GM18517 (cell line): Measurements from ENCODE around the gene ROBO1.

Experiments used
- ATAC-seq: cut with Tn5 transposase; IDR thresholded peaks from one replicate; pipeline ENCODE4 v1.9.1; 2021; ENCODE audit warnings: mild to moderate bottlenecking, moderate library complexity; ENCODE audit not compliant: unreplicated experiment

Gene ROBO1

DNA sequence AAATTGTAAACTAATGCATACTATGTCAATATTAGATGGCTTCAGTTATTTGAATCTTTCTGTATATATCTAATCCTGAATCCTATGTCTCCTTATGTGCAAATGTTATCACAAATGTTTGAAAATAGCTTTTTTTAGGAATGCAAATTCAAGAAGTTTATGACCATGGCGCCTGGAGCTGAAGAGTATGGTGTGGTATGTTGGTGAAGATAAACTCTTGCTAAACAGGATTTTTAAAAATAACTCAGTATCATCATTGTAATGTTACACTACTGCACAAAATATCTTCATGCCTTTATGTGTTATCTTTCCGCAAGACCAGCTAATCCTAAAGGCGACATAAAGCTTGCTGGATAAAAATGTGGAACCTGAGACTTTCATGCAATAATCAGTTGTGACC lies 382.6 kb downstream of the ROBO1 start:
- no peak for ATAC-seq

DNA sequence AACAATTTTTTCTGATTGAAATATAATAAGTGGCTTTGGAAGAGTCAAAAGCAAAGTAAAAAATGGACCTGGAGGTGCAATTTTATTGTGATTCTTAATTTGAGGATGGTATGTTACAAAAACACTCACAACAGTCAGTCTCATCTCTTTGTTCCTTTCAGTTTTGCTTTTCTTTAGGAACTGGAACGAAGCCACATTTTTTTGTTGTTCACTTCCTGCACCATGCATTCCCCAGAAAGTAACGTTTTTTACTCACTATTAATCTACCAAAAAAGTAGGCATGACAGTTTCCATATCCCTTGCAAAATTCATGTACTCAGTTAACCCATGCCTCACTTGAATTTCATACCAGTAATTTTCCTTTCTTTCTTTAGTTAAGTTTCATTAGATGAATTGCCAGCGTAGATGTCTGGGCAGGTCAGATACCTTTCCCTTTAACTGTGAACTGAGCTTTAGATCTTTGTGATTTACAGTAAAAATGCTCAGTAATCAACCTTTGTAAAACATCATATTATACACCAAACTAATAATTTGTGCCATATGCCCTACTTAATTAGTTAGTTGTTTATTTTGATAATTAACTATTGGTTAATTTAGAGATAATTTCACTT lies 384.3 kb downstream of the ROBO1 start:
- no peak for ATAC-seq

DNA sequence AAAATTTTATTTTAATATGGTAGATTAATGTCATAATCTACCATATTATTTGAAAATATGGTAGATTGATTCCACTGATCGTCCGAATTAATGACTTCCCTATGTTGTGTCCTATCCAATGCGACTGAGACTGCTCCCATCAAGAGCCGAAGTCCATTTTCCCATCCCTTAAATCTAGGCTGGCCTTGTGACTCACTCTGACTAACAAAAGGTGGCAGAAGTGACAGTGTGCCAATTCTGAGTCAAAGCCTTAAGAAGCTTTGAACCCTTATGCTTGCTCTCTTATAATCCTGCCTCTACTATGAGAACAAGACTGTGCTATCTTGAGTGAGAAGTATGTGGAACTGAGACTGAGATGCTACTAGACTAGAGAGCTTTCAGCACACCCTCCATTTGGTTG lies 387.2 kb downstream of the ROBO1 start:
- no peak for ATAC-seq

DNA sequence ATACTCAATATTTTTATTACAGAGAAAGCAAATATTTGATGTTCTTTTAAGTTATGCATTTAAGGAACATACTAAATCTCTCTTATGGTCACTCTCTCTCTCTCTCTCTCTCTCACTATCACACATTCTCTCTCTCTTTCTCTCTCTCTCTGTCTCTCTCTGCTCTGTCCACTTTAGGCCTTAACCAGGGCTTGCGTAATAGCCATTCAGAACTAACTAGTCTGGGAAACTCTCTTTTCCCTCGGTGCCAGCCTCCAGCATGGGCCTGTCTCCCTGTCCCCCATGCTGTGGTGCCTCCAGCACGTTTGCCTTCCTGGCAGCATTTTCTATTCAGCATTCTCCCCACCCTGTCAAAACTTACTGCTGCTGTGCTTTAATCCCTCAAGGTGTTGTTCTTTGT lies 389.7 kb downstream of the ROBO1 start:
- ATAC-seq: no peak

DNA sequence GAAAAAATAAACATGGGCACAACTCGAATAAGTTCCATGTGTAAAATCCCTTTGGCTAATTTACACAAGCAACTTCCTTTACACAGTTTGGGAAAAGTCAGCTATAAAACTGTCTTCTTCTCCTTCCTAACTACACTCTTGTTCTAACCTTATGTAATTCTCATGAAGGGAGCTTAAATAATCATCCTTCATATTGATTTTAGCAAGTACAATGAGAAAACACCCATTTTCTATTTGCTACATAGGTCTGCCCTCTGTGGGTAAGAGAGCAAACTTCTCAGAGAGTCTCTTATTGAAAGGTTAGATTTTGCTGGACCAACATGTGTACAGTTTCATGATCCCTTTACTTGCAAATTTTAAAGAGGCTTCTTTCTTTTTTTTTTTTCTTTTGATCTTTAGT lies 398.5 kb downstream of the ROBO1 start:
- ATAC-seq: no peak

DNA sequence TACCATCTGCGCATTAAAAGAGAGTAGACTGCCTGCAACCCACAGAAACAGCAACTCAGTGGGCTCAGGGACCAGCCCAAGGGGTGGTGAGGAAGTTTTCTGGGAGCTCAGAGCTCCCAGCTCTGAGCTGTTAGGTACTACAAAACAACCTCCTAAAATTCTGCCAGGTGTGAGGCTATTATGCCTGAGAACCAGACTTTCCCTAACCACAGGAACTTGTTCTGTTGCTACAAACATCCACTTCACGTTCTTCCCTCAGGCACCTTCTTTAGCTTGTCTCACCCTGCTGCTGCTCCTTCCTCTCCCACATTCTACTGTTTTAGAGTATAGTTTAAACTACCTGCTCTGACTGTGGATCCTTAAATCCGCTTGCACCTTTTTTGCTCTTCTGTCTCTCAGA lies 399.4 kb downstream of the ROBO1 start:
- no peak for ATAC-seq

DNA sequence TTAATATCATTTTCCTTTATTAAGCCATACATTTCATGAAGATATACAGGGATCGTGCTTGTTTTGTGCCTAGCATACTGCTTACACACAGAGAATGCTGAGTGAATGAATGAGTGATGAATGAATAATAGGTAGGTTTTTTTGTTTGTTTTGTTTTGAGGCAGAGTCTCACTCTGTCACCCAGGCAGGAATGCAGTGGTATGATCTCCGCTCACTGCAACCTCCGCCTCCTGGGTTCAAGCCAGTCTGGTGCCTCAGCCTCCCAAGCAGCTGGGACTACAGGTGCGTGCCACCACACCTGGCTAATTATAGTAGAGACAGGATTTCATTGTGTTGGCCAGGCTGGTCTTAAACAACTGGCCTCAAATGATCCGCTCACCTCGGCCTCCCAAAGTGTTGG lies 400.0 kb downstream of the ROBO1 start:
- ATAC-seq: no peak

DNA sequence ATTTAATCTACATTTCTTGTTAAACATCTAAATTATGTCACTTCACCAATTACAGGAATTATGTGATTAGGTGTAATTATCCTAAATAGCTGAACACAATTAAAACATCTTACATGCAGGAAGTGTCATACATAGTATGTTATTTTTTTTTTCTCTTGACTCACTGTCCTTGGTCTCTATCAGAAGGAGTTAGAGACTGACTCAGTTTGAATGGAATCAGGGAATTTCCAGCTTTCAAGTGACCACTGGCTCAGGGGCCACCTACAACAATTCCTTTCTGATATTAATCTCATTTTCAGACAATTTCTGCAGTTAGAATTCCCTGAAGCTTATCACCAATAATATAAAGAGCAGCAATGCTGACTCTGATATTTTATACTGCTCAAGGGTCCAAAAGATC lies 400.7 kb downstream of the ROBO1 start:
- ATAC-seq: no peak

DNA sequence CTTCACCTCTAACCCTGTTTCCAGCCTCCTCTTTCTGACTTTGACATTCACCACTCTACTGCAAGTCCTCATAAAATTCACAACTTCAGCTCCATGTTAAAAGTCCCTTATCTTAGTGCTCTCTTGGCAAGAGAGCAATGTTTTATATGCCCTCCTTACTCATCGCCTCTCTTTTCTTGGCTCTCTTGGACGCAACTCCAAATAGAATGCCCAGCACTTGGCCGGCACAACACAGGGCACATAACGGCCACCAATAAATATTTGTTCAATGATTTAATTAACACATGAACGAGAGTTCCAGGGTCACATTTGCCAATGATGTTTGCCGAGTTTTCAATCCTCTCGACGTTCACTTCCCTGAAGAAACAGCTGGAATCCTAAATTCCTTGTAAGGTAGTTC lies 401.4 kb downstream of the ROBO1 start:
- ATAC-seq: no peak

DNA sequence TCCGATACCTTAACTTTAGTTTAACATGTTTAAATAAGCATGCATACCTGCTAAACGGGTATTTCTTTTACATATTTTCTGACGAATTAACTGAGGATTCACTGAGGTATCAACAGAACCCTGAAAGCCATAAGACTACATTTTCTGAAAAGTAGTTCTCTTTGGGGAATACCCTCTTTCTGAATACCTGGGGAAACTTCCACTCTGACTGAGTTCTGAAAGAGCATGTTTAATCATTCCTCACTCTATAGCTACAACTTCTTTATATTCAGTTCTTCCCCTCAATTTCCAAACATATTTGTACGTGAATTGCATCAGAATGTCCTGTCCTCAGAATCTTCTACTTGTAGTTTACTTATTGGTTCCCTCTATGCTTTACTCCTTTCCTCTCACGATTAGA lies 403.0 kb downstream of the ROBO1 start:
- no peak for ATAC-seq

DNA sequence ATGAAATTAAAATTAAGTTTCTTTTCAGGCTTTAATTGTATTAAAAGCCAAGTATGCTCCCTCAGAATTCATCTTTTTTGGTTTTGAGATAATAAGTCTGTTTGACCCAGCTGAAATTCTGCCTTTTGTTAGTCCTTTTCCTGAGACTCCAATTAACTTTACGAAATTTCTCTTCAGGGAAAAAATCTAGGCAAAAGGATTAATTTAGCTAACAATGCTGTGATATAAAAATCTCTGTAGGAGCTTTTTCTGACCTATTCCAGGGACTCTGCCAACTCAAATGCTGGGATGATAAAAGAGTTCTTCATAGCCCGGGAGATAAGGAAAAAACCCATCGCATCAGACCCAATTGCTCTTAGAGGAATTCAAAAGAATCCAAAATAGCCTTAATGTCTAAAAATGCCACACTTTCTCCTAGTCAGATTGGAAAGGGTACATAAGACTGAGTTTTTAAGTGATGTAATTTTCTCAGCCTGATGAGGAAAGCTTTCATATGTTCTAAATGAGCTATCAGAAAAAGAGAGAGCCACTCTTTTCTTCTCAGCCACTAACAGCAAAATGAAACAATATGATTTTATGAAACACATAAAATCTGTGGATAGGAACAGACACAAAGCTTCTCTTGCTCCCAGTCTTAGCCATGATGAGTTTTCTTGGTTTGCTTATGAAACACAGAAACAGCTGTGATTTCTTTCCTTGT lies 405.1 kb downstream of the ROBO1 start:
- ATAC-seq: no peak

DNA sequence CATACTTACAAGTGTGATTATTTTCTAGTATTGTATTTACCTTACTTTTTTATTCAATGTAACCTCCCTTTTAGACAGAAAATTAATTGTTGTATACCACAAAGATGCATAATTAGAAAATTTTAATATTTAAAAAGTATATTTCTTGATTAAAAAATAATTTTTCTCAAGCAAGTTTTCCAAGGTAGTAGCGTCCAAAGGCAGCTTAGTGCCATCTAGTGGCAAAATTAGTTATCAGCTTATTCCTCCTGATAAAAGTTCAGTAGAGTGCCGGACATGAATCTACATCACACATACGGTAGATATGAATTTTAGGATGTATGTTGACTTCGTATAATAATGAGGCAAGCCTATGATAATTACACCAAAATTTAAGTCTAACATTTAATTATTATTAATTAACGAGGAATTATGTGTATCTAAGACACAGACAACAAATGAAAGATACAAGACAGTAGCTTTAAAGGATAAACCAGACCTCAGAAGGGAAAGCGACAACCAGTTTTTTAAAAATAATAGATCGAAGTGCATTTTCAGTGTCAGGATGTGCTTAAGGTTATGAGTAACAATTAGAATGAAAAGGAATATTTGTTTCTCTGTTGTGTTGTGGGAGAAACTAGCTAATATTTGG lies 405.9 kb downstream of the ROBO1 start:
- peak; percentile 61 for ATAC-seq

DNA sequence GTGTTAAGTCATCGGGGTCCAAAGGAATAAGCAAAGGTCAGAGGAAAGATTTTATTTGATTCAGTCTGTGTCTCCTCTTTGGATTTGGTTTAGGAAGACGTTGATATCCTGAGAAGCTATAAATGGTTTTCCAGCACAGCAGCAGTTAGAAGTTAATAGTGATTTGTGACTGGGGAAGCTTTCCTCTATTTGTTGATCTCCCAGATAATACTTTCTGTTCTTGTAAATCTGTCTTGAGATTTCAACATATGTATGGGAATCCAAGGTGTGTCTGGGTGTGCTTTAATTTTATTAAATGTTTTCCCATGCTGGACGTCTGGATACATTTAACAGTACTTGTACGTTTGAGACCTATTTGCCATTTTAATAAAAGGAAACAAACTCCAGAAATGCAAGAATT lies 409.5 kb downstream of the ROBO1 start:
- no peak for ATAC-seq

DNA sequence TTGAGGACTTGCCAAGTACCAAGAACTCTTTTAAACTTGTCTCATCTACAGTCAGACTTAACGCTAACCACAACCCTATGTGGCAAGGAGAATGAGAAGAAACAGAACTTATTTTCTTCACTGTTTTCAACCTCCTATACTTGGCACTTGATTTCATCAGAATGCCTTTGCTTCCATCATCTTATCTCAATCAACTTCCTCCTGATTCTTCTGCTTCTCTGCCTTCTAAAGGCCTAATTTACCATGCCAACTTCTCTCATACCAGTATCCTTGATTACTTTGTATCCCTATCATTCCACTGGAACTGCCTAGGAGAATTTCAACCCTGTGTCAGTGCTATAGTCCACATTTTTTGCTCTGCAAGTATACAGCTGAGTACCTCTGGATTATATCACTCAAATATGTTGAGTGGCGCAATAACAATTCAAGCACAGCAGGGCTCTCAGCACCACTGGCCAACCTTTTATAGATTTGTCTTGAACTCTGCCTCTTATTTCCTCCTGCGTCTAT lies 413.6 kb downstream of the ROBO1 start:
- ATAC-seq: no peak

DNA sequence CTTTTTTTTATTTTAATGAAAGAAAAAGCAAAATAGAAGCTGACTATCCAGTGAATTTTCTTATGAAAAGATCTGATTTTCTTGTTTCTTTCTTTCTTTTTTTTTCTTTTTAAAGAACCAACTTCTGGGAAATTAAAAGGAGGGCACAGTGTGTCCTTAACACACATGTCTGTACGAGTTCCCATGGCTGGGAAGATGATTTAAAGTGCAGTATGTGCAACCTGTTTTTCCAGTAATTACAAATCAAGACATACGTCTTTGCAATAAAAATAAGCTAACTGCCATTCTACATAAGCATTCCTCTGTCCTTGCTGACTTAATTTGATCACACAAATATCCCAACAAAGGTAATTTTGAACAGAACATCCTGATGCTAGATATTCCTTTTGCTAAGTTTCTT lies 416.1 kb downstream of the ROBO1 start:
- no peak for ATAC-seq

DNA sequence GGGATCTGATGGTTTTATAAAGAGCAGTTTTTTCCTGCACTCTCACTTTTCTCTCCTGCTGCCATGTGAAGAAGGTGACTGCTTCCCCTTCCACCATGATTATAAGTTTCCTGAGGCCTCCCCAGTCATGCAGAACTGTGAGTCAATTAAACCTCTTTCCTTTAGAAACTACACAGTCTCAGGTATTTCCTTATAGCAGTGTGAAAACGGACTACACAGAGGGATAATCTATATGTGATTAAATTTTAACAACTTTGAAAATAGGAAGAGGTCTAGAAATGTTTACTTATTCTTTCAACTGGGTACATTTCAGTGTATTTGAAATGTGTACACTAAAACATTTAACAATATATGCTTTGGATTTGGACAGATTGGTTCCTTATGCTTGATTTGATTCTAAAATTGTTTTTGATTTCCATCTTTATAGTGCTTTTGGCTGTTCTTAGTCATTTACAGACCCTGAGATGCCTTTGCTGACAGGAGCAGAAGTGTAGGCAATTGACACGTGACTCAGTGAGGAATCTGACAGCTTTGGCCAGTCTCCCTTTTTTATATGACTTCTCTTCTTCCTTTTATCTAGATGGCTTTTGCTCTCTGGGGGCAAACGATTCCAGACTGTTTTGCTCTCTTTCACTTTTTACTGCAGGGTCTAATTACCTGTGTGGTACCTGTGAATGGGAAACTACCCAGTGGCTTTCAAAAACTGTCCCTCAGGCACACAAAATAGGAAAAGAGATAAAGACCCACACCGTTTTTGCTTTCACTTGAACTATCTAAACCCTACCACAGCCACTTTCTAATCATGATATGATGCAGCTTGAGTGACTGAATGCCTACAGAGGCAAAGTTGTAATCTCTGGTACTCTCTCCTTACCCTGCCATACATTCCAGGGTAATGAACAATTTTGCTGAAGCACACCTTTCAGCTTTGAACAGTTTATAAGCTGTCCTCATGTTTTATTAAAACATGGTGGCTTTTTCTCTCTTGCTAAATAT lies 422.6 kb downstream of the ROBO1 start:
- ATAC-seq: no peak

DNA sequence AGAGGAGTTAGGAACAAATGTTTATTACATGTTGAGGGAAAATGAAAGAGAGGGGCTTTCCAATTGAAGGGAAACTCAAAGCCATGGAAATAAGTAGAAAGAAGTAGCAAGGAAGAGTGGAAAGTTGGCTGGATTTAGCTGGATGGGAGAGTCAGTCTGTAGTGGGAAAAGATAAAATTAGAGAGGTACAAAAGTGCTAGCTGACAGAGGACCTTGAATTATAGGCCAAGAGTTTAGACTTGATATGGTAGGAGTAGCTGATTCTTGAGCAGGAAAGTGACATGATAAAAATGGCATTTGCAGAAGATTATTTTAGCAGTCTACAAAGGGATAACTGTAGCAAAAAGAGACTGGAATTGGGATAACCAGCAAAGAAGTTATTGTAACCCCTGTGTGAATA lies 425.8 kb downstream of the ROBO1 start:
- no peak for ATAC-seq

DNA sequence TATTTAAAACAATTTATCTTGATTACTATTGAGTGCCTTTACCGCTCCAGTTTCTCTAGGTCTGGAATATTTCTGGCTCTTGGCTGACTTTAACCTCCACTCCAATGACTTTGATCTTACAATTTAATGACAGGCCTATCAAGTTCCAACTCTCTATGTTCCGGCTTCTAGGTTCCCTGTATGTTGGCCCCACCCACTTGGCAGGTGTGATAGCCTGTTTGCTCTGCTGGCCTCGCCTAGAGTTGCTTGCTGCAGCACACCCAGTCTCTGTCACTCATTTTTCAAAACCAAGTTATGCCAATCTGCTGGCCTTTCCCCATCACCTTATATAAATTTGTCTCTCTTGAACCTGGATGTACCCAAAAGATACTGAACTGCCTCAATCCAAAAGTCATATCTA lies 428.0 kb downstream of the ROBO1 start:
- ATAC-seq: no peak

DNA sequence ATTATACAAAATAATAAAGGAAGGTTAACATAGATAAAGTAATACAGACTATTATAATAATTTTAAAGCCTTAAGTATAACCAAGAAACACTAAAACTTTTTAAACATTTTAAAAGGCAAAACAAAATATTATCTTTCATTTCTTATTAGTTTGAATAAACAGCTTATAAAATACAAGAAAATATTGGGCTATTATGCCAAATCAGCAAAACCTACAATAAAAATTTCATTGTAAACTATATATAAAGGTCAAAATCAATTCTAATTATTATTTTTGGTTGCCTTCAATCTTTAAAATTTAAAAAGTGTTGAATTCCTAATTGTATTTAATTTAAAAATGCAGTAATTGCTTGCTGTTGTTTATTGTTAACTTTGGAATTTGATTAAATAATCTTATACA lies 430.0 kb downstream of the ROBO1 start:
- no peak for ATAC-seq

DNA sequence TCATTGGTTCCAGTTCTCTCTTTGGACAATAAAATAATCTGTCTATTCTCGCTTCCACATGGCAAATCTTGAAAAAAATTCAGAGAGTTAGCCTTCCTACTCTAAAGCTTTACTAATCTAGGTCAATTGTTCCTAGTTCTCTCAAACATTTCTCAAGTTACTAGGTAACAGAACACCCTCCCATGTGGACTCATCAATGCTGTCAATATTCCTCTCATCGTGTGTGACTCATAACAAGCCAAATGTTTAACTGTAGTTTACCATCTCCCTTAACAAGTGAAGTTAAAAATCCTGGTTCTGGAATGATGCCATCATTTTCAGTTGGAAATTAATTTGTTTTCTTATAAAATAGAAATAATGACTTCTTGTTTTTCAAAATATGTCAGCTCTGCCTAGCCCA lies 438.6 kb downstream of the ROBO1 start:
- ATAC-seq: no peak

DNA sequence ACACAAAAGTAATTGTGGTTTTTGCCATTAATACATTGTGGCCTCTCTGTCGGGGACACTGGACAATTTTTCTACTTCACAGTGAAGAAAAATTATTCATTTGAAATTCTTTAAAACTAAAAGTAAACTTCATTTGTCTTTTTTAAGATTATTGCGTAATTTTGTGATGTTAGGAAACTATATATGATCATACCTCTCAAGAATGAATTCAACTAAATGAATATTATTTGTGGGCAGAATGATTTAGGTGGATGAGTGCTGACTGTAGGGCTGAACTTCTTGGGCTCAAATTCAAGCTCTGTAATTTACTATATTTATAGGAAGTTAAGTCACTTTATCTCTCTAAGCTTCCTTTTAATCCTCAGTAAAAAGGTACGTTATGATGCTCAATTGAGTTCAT lies 441.2 kb downstream of the ROBO1 start:
- no peak for ATAC-seq
